ENCODE measurements around the gene DENND1A. TPM values are rescaled to one million over a fixed set of nuclear protein-coding genes. Genes with fewer than 3 reads are reported as not detected.

Gene DENND1A
- total and polyA plus RNA-seq, 2 experiments from 2014 or later: 13.1 to 28.7 TPM

- Histone ChIP-seq H3K27ac (ENCODE audit: low read depth) (no peak overlapping the region), H3K4me1 (ENCODE audit: insufficient read depth) (peaks cover 5% of the 10 kb centered on the region)
- DNase-seq (ENCODE audit: low spot score): no peak
Measured at GRCh38 chr9:123551734-123552133, 378.2 kb downstream of the DENND1A start.

More at GRCh38 chr9:123551734-123552133, 378.2 kb downstream of the DENND1A start:
- Histone ChIP-seq H2AFZ (no peak overlapping the region), H3K36me3 (ENCODE audit: insufficient read depth) (no peaks in the 10 kb centered on the region), H3K4me2 (no peak overlapping the region), H3K9me2 (ENCODE audit: insufficient read depth) (no peaks in the 10 kb centered on the region), H3F3A (replicated peaks; ENCODE audit: low read depth) (no peaks in the 10 kb centered on the region), H3K4me3 (no peak overlapping the region), H3K79me2 (replicated peaks; ENCODE audit: insufficient read depth) (no peaks in the 10 kb centered on the region), H3K27me3 (ENCODE audit: insufficient read depth) (no peaks in the 10 kb centered on the region), H4K20me1 (replicated peaks; ENCODE audit: insufficient read depth) (no peaks in the 10 kb centered on the region; the same call in 1 of the 2 replicates)
- H3K9me3 Mint-ChIP-seq: no peaks in the 10 kb centered on the region
- H3K4me1 Mint-ChIP-seq: peaks cover 28% of the 10 kb centered on the region
- peak; percentile 14; the same call in 2 of the 3 replicates for ATAC-seq
- no peak for TF ChIP-seq ZNF462 (CRISPR knock-in tag; IDR thresholded peaks at IDR 0.05)
- TF ChIP-seq STAT1 (IDR thresholded peaks at IDR 0.05; ENCODE audit: unreplicated experiment): no peak
- no peak for TF ChIP-seq JUNB (IDR thresholded peaks at IDR 0.05; ENCODE audit: unreplicated experiment)
- TF ChIP-seq REST (IDR thresholded peaks at IDR 0.05; ENCODE audit: unreplicated experiment): no peak
- no peak for TF ChIP-seq EZH2phosphoT487 (IDR thresholded peaks at IDR 0.05; ENCODE audit: unreplicated experiment)
- no peak for TF ChIP-seq ZNF114 (CRISPR knock-in tag; IDR thresholded peaks at IDR 0.05)
- TF ChIP-seq EZH2 (IDR thresholded peaks at IDR 0.05; ENCODE audit: low read depth, unreplicated experiment): no peak
- TF ChIP-seq POLR2AphosphoS5 (IDR thresholded peaks at IDR 0.05; ENCODE audit: low read depth): no peak
- no peak for TF ChIP-seq ZNF331 (CRISPR knock-in tag; IDR thresholded peaks at IDR 0.05; ENCODE audit: low read depth)
- TF ChIP-seq NANOG (IDR thresholded peaks at IDR 0.05; ENCODE audit: borderline replicate concordance): no peak
- no peak for TF ChIP-seq CREB1 (CRISPR knock-in tag; IDR thresholded peaks at IDR 0.05; ENCODE audit: low read depth)
- TF ChIP-seq, protein P1, sequence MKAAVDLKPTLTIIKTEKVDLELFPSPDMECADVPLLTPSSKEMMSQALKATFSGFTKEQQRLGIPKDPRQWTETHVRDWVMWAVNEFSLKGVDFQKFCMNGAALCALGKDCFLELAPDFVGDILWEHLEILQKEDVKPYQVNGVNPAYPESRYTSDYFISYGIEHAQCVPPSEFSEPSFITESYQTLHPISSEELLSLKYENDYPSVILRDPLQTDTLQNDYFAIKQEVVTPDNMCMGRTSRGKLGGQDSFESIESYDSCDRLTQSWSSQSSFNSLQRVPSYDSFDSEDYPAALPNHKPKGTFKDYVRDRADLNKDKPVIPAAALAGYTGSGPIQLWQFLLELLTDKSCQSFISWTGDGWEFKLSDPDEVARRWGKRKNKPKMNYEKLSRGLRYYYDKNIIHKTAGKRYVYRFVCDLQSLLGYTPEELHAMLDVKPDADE (IDR thresholded peaks at IDR 0.05): no peak
- no peak for TF ChIP-seq CTCF (conservative IDR thresholded peaks at IDR 0.05; ENCODE audit: low read depth in 2 of 2)
- H3K36me3 Mint-ChIP-seq (ENCODE audit: low read depth): peaks cover 7% of the 10 kb centered on the region; the same call in 2 of the 3 replicates
- H3K27me3 Mint-ChIP-seq (ENCODE audit: insufficient read depth, low read depth, poor library complexity): peaks cover 5% of the 10 kb centered on the region
- H3K27ac Mint-ChIP-seq: no peak overlapping the region
- no peak overlapping the region for H3K4me3 Mint-ChIP-seq
